ENCODE results near the gene KLRC4.
"Not testable (repeated sequence)": the region's sequence is repeated elsewhere in the genome, so short reads cannot be mapped to it uniquely, and the experiment has no call there.

The KLRC4 gene

GRCh38 chr12:10374624-10375018 is 34.9 kb downstream of the KLRC4 start:
- no peak for DNase-seq (ENCODE audit: low read depth)
- H3K4me3 ChIP-seq (ENCODE audit: low read depth, low read length), result no peak overlapping the region
- no peak for TF ChIP-seq CTCF (IDR thresholded peaks at IDR 0.05; ENCODE audit: low read depth, low read length, missing control alignments)

DNA sequence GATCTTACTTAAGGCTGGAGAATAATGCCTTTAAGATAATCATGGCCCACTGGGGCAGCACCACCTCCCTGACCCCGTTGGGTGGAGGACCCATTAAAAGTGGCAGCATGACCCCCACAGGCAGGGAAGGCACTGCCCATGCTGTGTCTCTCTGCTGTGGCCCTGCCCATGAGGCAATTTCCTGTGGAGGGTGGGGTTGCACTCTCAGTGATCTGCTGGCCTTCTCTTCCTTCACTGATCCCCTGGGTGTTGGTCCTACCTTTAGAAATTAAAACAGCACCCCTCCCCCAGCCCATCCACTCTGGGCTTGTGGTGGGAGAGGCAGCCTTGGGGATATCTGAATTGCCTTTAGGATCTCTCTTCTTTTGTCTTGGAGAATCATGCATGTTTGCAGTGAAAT is 37.0 kb downstream of the KLRC4 start:
- H3K4me3 ChIP-seq (ENCODE audit: low read depth, low read length), result no peak overlapping the region
- TF ChIP-seq CTCF (IDR thresholded peaks at IDR 0.05; ENCODE audit: low read depth, low read length, missing control alignments), result no peak
- DNase-seq (ENCODE audit: low read depth), result no peak

GRCh38 chr12:10371893-10372535 is 37.5 kb downstream of the KLRC4 start:
- H3K4me3 ChIP-seq (ENCODE audit: low read depth, low read length); DNase-seq (ENCODE audit: low read depth): not testable (repeated sequence)

- DNase-seq (ENCODE audit: low read depth), result no peak
- no peak for TF ChIP-seq CTCF (IDR thresholded peaks at IDR 0.05; ENCODE audit: low read depth, low read length, missing control alignments)
These were observed 39.8 kb downstream of the KLRC4 start for GRCh38 chr12:10369557-10370415.

DNA sequence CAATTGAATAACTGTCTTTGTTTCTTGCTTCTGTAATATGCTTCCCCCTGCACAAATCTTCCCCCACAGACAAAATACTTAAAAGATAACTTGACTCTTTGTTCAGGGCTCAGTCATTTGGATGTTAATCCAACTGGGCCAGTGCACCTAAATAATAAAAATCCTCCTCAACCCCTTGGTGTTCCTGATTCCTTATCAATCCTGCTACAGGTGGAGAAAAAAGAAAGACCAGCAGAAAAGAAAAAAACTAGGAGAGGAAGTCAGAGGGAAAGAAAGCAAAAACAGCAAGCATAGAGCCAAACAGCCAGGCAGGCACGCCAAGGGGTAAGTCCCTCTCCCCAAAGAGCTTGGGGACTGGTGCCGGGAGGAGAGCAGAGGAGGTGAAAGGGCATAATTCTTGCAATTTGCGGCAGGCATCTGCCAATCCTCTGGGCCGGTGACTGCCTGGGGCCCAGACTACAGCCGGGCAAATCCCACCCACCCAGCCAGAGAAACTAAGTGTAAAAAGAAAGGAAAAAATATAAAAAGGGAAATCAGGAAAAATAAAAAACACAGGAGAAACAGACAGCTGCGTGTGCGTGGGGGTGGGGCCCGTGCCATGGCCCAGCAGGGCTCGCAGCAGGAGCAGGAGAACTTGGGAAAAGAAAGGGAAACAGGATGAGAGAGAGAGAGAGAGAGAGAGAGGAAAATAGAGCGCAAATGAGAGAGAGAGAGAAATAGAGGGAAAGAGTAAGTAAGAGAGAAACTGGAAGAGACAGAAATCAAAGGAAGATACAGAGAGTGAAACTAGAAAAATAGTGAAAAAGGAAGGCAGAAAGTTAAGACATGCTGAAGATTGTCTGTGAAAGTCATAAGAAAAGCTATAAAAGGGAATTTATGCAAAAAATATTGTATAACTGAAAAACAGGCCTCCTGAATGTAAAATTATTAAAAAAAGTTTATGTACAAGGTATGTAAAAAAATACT is 41.1 kb downstream of the KLRC4 start:
- no peak for TF ChIP-seq CTCF (IDR thresholded peaks at IDR 0.05; ENCODE audit: low read depth, low read length, missing control alignments)
- DNase-seq (ENCODE audit: low read depth), result no peak
- no peak overlapping the region for H3K4me3 ChIP-seq (ENCODE audit: low read depth, low read length)

More at GRCh38 chr12:10369557-10370415, 39.8 kb downstream of the KLRC4 start:
- no peak overlapping the region for H3K4me3 ChIP-seq (ENCODE audit: low read depth, low read length)

DNA sequence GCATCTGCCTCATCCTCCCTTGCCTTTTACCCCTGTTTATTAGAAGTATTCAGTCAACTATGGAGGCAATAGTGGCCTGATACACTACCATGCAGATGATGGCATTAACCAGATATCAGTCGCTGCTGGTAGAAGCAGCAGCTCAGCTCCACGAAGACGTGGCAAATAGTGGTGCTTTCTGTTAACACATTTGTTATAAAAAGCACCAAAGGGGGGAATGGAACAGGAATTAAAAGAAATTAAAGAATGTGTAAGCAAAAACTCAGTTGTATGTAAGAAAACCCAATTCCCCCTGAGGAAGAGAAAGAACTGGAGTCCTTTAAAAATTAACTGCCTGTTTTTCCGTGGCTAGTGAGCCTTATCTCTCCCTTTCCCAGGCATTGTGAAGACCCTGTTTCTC is 41.8 kb downstream of the KLRC4 start:
- not testable (repeated sequence) for DNase-seq (ENCODE audit: low read depth); H3K4me3 ChIP-seq (ENCODE audit: low read depth, low read length)

DNA sequence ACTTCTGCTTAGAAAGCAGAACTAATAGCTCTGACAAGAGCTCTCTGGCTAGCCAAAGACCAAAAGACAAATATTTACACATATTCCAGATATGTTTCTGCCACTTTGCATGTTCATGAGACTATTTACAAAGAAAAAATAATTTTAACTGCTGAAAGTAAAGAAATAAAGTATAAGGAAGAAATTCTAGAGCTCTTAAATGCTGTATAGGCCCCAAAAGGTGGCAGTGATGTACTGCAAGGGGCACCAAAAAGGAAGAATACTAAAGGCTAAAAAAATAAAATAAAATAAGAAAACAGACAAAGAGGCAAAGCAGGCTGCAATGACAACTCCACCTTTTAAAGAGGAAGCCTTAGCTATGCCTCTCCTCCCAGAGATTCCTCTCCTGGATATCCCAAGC is 42.7 kb downstream of the KLRC4 start:
- H3K4me3 ChIP-seq (ENCODE audit: low read depth, low read length), result no peak overlapping the region
- no peak for TF ChIP-seq CTCF (IDR thresholded peaks at IDR 0.05; ENCODE audit: low read depth, low read length, missing control alignments)
- DNase-seq (ENCODE audit: low read depth), result no peak

Data from GM12864 (cell line).